Kidney glomerular epithelial cell (primary cell): ENCODE results near the gene HS6ST1.

Experiments used
- DNase-seq: peaks from one replicate; lab custom pipeline; 2025; lab: John Stamatoyannopoulos, UW

Gene HS6ST1, protein sequence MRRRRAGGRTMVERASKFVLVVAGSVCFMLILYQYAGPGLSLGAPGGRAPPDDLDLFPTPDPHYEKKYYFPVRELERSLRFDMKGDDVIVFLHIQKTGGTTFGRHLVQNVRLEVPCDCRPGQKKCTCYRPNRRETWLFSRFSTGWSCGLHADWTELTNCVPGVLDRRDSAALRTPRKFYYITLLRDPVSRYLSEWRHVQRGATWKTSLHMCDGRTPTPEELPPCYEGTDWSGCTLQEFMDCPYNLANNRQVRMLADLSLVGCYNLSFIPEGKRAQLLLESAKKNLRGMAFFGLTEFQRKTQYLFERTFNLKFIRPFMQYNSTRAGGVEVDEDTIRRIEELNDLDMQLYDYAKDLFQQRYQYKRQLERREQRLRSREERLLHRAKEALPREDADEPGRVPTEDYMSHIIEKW

DNA sequence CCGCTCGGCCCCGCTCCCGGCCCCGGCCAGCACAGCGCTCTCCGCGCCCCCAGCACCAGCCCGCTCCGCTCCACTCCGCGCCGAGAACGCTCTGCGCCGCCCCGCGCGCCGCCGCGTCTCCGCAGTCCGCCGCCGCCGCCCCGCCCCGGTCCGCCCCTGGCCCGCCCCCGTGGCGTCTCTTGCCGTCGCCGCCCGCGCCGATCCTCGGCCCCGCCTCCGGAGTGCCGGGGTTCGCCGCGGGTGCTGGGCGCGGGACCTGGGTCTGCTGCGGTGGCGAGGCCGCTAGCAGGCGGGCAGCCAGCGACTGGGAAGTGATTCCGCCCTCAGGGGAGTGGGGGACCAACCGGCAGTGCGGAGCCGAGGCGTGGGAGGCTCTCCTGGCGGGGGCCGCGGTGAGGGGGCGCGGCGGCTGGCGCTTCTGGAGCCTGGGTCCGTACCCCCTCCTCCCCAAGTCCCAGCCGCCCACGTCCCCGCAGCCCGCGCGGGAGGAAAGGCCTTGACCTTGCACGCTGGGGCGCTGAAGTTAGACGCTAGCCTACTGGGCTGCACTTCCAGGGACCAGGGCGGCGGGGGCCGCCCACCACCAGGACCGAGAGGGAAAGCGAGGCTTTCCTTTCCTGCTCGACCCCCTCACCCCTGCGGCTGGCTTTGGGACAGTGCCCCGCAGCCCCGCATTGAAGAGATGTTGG, at the start of gene HS6ST1:
TSS of gene HS6ST1 (minus strand) at position 93 of the 689 bp plus-strand sequence. CDS start 305 bp downstream, outside the sequence.
- DNase-seq: peak; percentile 42

DNA sequence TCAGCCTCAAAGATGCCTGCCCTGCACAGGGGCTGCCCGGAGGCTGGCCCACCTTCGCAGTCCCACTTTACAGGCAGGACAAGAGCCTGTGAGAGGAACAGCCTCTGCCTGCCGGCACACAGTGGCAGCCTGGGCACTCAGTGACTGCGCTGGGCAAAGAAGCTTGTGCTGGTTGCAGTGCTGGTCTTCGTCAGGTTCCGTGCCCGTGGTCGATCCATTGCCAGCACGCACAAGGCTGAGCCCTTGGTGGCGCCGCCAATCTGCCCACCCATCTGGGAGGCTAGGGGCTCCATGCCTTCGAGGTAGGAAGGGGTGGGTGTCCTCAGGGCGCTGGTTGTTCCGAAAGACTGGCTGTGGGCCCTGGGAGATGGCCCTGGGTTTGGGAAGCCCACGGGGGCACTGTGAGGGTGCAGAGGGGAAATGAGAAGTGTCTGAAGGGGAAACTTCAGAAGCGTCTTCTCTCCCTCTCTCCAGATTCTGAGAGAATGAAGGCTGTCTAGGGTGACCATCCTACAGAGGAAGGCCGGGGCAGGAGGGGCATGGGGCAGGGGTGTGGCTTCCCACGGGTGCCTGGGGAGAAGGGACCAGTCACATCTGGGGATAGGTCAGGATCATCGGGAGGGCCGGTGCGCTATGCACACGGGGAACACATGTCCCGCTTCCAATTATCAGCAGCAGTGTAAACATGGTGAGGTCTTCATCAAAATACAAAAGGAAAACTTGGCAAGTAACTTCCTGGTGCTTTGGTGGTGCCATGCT, 49.1 kb upstream of the HS6ST1 start:
- DNase-seq: no peak

DNA sequence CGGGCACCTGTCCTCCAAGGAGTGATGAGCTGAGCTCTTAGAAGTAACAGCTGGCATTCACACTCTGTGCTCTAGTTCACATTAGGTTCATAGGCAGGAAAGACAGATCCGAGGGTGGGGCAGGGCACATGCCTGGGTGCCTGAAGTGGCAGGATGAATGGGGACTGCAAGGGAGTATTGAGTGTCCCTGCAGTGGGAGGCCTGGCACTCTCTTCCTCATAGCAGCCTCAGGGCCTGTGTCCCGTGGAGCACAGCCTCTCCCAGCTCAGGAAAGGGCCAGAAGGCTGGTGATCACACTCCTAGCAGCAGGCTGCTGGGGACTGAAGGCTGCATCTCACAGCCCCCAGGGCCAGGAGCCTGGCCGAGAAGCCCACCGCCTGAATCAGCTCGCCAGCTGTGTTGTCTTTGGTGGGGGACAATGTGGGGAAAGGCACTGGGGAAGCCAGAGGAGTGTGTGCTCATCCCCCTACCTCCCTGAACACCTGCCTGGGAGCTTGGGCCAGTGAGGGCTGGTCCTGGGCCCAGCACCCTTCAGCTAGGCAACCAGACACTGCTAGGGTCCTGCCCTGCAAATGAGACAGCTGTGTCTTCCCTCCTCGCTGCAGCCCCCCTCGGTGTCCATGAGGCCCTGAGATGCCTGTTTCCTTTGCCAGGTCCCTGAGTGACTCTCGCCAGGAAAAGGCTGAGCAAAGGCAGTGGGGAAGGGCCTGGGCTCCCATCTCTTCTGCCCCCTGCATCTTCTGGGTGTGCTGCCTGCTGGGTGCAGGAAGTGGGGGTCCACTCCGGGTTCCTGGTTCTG, 48.2 kb upstream of the HS6ST1 start:
- no peak for DNase-seq

DNA sequence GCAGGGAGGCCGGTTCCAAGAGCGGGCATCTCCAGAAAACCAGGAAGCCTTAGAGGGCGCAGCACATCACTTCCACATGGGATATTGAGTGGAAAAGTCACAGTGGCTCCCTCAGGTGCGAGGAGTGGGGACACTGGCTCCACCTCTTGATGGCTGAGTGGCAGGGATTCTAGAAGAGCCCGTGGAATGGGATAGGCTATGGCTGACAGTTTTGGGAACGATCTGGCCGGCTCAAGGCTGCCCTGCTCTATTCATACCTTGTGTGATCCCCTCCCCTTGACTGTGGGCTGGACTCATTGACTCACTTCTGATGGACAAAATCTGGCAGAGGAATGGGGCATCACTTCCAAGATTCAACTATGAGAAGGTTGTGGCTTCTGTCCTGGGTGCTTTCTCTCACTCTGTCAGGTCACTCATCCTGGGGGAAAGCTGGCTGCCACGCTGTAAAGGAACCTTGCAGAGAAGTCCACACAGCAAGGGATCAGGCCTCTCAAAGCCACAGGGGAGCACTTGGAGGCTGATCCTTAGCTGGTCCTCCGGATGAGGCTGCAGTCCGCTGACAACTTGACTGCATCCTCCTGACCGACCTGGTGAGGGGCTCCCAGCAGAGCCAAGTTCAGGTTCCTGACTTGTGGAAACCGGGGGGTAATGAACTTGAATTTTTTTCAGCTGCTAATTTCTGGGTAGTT, 46.7 kb upstream of the HS6ST1 start:
- no peak for DNase-seq

DNA sequence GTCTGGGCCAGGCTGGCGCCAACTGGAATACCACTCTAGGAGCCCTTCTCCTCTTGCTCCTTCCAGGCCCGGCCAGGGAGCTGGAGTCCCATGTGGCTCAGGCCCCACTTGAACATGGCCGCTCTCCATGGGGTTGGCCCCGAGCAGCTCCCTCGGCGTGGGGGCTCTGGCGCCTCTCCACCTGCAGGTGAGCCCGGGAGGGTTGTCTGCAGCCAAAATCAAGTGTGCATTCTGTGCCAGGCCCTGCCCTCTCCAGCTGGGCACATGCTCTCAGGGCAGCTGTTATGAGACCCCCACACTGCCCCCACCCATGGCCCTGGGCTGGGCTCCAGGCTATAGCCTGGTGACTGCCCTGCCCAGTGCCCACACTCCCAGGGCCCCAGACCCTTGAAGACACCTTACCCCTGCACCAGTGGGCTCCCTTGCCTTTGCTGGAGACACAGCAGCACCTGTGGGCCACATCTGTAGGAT, 45.8 kb upstream of the HS6ST1 start:
- no peak for DNase-seq

DNA sequence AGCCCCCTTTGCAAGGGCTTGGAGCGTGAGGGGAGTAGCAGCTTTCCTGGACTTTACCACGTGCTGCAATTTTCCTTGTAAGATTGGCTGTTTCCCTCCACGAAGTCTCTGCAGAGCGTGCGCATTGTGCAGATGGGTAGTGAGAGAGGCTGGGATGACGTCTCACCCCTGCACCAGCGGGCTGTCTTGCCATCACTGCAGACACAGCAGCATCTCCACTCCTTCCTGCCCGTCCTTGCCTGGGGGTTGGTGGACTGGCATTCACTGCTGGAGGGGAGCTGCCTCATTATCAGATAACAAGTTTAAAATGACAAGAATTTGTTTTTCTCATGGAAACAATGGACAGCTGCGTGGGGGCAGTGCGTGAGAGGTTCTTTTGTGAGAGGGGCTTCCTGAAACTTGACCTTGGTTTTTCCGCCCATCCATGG, 45.3 kb upstream of the HS6ST1 start:
- DNase-seq: no peak

DNA sequence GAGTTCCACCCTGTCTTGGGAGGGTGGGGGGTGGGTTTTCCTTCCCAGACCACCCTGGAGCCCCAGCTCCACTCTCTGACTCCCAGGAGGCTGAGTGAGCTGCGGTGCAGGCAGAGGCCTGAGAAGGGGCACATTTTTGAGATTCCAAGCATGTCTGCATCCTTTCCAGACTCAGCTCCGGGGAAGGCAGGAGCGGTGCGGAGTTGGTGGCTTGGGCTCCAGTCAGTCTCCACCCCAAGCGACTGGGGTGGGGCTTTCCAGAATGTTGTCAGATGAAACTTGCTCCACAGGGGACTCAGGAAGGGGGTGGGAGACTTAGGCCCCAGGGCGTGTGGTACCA, 44.2 kb upstream of the HS6ST1 start:
- peak; percentile 44 for DNase-seq

DNA sequence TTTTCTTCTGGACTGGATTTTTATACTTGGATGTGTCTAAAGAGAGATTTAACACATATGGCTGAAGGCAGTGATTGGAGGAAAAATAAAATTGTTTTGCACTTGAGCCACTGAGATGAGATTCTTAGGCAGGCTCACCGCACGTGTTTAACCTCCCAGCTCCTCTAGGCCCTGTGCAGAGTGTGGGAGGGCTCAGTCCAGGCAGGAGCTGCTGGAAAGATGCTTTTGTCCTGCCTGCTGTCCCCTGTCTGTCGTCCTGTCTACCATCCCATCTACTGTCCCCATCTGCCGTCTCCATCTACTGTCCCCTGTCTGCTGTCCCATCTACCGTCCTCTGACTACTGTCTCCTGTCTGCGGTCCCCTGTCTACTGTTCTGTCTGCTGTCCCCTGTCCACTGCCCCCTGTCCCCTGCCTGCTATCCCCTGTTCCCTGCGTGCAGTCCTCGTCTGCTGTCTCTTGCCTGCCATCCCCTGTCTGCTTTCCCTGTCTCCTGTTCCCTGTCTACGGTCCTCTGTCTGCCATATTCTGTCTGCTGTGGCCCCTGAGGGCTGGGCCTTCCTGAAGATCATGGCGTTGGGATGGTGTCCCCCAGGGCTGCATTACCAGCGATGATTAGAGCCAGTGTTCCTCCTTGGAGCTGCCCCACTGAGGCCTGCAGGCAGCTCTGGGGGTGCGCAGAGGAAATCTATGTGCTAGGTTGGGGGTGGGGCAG, 43.7 kb upstream of the HS6ST1 start:
- no peak for DNase-seq

DNA sequence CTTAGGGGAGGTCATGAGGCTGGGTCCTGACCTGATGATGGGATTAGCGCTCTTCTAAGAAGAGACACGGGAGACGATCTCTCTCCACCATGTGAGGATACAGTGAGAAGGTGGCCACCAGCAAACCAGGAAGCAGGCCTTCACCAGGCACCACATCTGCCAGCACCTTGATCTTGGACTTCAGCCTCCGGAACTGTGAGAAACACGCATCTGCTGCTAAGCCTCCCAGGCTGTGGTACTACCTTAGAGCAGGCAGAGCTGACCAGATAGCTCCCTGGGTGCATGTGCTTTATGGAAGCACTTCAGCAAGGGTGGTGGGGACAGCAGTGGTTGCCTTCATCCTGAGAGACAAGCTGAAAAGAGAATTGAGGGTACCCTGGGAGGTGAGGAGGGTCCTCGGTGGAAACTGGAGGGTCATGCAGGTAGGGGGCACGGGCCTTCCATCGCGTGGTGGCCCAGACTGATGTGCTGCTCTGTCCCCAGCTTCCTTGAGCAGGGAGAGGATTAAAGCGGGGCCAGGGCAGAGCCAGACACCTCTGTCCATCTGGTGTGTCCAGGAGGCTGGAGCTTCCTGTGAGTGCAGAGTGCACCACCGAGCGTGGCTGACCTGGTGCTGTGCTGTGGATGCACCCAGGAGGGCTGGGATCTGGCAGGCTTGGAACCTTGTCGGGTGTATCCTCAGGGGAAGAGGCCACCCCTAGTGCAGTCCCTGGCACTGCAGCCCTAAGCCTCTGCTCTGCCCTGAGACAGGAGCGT, 42.9 kb upstream of the HS6ST1 start:
- no peak for DNase-seq

DNA sequence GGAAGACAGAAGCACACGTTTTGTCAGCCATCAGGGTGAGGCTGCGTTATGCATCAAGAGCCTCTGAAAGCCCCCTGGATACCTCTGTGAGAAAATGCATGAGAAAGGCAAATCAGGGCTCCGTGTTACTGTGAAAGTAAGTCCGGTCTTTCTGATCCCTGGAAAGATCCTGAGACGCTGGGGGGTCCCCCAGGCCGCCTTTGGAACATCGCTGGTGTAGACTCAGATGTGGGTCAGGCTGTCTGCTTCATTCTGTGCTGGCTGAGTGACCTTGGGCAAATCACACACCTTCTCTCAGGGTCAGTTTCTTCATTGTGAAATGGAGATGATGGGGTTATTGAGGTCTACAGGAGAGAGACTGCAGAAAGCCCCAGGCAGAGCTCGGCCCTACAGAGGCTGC, 42.0 kb upstream of the HS6ST1 start:
- no peak for DNase-seq

DNA sequence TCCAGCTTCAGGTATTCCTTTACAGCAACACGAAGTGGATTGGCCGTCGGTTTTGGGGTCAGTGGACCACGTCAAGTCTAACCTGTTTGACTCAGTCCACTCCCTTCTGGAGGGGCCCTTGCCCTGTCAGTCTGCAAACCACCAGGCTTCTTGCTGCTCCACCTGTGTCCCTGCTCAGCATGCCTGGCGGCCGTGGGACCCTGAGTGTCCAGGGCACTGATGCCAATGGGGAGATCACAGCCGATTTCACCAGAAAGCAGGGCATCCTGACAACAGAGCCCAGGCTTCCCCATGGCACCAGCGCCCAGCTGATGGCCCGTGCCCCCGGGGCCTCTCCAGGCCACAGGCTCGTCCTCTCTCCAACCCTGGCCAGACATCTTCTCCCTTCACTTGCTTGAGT, 41.2 kb upstream of the HS6ST1 start:
- no peak for DNase-seq

DNA sequence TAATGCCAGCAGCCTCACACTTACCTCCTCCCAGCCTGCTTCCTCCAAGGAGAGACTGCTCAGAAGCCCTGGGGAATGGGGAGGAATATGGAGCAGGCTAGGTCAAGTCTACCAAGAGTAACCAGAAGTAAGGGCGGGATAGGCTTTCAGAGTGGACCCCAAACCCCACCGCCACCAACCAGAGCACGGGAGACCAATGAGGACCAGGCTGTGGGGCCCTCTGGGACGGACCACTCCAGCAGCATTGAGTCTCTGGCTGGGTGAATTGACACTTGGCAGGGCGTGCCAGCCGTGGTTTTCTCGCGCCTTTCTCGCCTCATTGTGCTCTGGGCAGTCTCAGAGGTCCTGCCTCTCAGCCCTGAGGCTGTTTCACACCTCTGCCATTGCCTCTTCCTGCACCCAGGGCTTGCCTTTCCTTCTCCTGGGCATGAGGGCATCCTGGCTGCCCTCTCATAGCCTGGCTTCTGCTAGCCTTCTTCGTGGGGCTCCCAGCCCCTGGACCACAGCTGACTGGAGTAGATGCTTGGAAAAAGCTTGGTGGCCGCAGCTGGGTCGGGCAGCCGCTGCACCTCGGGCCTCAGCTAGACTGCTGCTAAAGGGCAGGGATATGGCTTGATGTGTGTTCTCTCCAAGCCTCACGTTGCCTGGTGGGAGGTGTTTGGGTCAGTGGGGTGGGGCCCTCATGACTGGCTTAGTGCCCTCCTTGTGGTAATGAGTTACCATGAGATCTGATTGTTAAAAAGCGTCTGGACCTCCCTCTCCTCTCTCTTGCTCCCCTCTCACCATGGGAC, 40.5 kb upstream of the HS6ST1 start:
- no peak for DNase-seq

DNA sequence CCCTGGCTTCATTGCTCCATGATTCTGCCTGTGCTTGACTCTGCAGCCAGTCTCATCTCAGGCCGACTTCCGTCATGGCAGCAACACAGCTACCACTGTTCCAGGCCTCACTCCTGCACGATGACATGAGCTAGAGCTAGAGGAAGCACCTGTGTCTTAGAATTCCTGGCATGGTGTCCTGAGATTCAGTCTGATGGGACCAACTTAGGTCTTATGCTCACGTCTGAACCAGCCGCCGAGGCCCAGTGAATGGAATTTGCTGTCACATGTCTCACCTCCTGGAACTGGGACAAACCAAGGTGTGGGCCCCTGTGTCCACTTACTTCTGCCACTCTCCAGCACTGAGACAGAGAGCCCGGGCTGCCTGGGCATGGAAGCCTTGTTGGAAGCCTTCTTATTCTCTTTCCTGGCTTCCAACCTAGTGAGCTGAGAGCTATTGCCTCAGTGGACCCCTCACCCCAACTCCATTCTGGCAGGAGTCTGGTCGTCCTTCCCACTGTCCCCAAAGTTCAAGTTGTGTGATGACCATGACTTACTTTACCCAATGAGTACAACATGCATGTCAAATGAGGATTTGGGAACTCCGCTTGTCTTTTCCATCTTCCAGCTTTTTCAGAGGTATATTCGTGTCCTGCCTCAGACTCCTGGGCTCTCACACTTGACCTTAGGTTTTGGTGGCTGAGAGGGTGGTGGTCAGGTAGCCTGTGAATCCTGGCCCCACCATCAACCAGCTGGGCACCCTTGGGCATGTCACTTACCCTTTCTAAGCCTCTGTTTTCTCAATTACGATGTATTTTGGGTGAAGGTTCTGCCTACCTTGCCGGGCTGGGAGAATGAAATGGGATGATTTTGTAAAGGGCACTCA, 39.1 kb upstream of the HS6ST1 start:
- DNase-seq: no peak

DNA sequence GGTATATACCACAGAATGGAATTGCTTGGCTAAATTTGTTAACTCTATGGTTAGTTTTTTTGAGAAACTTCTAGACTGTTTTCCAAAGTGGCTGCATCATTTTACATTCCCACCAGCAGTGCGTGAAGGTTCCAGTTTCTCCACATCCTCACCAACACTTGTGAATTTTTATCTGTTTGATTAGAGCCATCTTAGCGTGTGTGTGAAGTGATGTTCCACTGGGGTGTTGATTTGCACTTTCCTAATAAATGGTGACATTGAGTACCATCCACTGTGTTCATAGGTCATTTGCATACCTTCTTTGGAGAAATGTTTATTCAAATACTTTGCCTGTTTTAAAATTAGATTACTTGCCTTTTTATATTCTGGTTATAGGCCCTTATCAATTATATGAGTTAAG, 37.5 kb upstream of the HS6ST1 start:
- DNase-seq: no peak

DNA sequence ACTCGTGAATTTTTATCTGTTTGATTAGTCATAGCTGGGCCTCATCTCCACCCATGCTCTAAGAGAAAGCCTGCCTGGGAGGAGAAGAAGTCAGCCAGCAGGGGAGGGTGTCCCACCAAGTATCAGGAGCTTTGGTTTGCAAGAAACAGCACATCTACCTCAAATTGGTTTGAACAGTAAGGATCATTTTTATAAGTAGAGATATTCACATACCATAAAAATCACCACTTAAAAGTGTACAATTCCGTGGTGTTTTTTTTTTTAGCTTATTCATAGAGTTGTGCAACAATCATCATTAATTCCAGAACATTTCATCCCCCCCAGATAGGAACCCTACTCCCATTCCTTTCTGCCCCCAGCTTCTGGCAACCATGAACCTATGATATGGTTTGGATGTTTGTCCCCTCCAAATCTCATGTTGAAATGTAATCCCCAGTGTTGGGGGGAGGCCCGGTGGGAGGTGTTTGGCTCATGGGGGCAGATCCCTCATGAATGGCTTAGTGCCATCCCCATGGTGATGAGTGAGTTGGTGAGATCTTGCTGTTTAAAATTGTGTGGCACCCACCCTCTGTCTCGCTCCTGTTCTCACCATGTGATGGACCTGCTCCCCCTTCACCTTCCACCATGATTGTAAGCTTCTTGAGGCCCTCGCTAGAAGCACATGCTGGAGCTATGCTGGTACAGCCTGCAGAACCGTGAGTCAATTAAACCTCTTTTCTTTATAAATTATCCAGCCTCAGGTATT, 36.2 kb upstream of the HS6ST1 start:
- no peak for DNase-seq

DNA sequence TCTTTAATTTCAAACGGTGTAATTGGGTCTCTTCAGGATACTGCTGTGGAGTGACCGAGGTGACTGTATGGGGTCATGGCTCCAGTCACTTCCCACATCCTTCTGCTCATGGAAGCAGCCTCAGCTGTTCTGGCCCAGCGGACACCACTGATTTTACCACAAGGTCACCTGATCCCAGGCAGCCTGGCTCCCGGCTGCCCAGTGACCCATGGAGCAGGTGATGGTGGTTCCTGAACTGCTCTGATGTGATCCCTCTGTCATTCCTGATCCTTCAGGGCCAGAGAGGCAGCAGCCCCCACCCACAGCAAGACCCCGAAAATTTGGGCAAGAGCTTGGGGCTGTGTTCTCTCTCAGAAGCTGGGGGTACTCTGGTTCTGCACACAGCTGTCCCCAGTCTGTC, 35.5 kb upstream of the HS6ST1 start:
- no peak for DNase-seq

DNA sequence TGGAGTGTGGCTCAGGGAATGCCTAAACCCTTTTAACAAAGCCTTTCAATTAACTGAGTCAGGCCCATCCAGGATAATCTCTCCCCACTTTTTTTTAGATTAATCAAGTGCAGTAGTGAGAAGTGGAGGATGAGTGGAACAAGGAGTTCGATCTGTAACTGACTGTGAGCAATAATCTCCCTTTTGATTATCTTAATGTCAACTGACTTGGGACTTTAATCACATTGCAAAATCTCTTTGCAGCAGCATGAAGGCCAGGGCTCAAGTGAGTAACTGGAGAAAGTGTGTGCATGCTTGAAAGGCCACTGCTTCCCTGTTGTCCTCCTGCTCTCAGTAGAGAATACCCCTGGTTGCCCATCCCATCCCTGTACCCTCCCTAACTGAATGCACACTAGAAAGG, 32.1 kb upstream of the HS6ST1 start:
- DNase-seq: no peak
